Astrocyte (in vitro differentiated cells and primary cell): ENCODE results near the gene FJX1. TPM values are rescaled to one million over a fixed set of nuclear protein-coding genes. Genes with fewer than 3 reads are reported as not detected.

Source experiments
- DNase-seq: peaks from one replicate; pipeline ENCODE4 v3.0.0-alpha.2; 2010; ENCODE audit warnings: low read depth
- FAIRE-seq: peaks from 2 replicates; lab custom pipeline; 2011; peaks lifted over from hg19 to GRCh38; lab: Jason Lieb, UNC
- H2AFZ ChIP-seq: 2 replicates; pipeline ENCODE4 v1.6.0; 2012; ENCODE audit warnings: low read depth, low read length, inconsistent platforms
- H3K27ac ChIP-seq: 2 replicates; pipeline ENCODE4 v1.5.1; 2011; ENCODE audit warnings: low read depth, low read length, inconsistent platforms
- H3K27me3 ChIP-seq: 2 replicates; pipeline ENCODE4 v1.6.0; 2011; ENCODE audit warnings: low read length, inconsistent platforms; ENCODE audit not compliant: insufficient read depth
- H3K36me3 ChIP-seq: 2 replicates; pipeline ENCODE4 v1.5.1; 2011; ENCODE audit warnings: low read length, inconsistent platforms; ENCODE audit not compliant: insufficient read depth
- H3K4me1 ChIP-seq: 2 replicates; pipeline ENCODE4 v1.5.1; 2011; ENCODE audit warnings: low read length, inconsistent platforms; ENCODE audit not compliant: insufficient read depth
- H3K4me2 ChIP-seq: 2 replicates; pipeline ENCODE4 v1.6.0; 2012; ENCODE audit warnings: low read length, inconsistent platforms
- H3K4me3 ChIP-seq: 2 replicates; pipeline ENCODE4 v1.5.1; 2011; ENCODE audit warnings: low read depth, mild to moderate bottlenecking, low read length, inconsistent platforms; ENCODE audit not compliant: insufficient read depth
- H3K79me2 ChIP-seq: 2 replicates; pipeline ENCODE4 v1.6.0; 2012; ENCODE audit warnings: mild to moderate bottlenecking, low read length, inconsistent platforms; ENCODE audit not compliant: insufficient read depth
- H3K9ac ChIP-seq: 2 replicates; pipeline ENCODE4 v1.6.0; 2012; ENCODE audit warnings: mild to moderate bottlenecking, low read length, inconsistent platforms
- H3K9me3 ChIP-seq: 2 replicates; pipeline ENCODE4 v1.5.1; 2012; ENCODE audit warnings: low read depth, mild to moderate bottlenecking, low read length, inconsistent platforms; ENCODE audit not compliant: insufficient read depth
- H4K20me1 ChIP-seq: 2 replicates; pipeline ENCODE4 v1.6.0; 2012; ENCODE audit warnings: low read length, inconsistent platforms; ENCODE audit not compliant: insufficient read depth
- H3K27ac Mint-ChIP-seq: one replicate; pipeline ENCODE4 v1.8.0; 2021; ENCODE audit warnings: mild to moderate bottlenecking, mixed read lengths; ENCODE audit not compliant: unreplicated experiment
- H3K27me3 Mint-ChIP-seq: one replicate; pipeline ENCODE4 v1.8.0; 2021; ENCODE audit warnings: low read depth, mixed read lengths; ENCODE audit not compliant: unreplicated experiment
- H3K36me3 Mint-ChIP-seq: one replicate; pipeline ENCODE4 v1.8.0; 2021; ENCODE audit warnings: low read depth, mixed read lengths; ENCODE audit not compliant: unreplicated experiment
- H3K4me1 Mint-ChIP-seq: one replicate; pipeline ENCODE4 v1.8.0; 2021; ENCODE audit warnings: low read depth, mixed read lengths; ENCODE audit not compliant: unreplicated experiment
- H3K4me3 Mint-ChIP-seq: one replicate; pipeline ENCODE4 v1.8.0; 2021; ENCODE audit warnings: mild to moderate bottlenecking, moderate library complexity, mixed read lengths; ENCODE audit not compliant: unreplicated experiment
- H3K9me3 Mint-ChIP-seq: one replicate; pipeline ENCODE4 v1.8.0; 2021; ENCODE audit warnings: mild to moderate bottlenecking, mixed read lengths; ENCODE audit not compliant: unreplicated experiment
- CTCF ChIP-seq: IDR thresholded peaks from 2 replicates; pipeline ENCODE4 v1.5.1; 2011; ENCODE audit warnings: low read depth, mild to moderate bottlenecking, inconsistent platforms, low read length, moderate library complexity; ENCODE audit not compliant: insufficient read depth
- EZH2 ChIP-seq: IDR thresholded peaks from 2 replicates; pipeline ENCODE4 v1.6.1; 2012; ENCODE audit warnings: mild to moderate bottlenecking, low read length, inconsistent platforms; ENCODE audit not compliant: insufficient read depth
- total RNA-seq: library from RNA; stranded (reverse); gene quantifications from 2 replicates; pipeline ENCODE4 v1.2.1, GENCODE V29; 2021

Gene FJX1
- total RNA-seq, 1 donor from 2014 or later, result 47.9 TPM

GRCh38 chr11:35611741-35612140, 6.5 kb upstream of the FJX1 start:
- Histone ChIP-seq H3K4me1 (peaks cover 2% of the 10 kb centered on the region), H3K27ac (no peak overlapping the region), H4K20me1 (no peaks in the 10 kb centered on the region), H3K36me3 (no peaks in the 10 kb centered on the region), H3K27me3 (peaks cover 9% of the 10 kb centered on the region), H3K9ac (no peak overlapping the region), H3K79me2 (no peaks in the 10 kb centered on the region), H3K4me3 (no peak overlapping the region), H3K4me2 (no peak overlapping the region), H2AFZ (no peak overlapping the region), H3K9me3 (no peaks in the 10 kb centered on the region)
- peaks cover 8% of the 10 kb centered on the region for H3K4me1 Mint-ChIP-seq
- H3K27me3 Mint-ChIP-seq, result peaks cover 33% of the 10 kb centered on the region
- H3K4me3 Mint-ChIP-seq, result no peak overlapping the region
- FAIRE-seq, result no peak
- H3K9me3 Mint-ChIP-seq, result no peaks in the 10 kb centered on the region
- H3K36me3 Mint-ChIP-seq, result no peaks in the 10 kb centered on the region
- no peak for TF ChIP-seq CTCF
- no peak for TF ChIP-seq EZH2
- DNase-seq, result no peak
- no peak overlapping the region for H3K27ac Mint-ChIP-seq

DNA sequence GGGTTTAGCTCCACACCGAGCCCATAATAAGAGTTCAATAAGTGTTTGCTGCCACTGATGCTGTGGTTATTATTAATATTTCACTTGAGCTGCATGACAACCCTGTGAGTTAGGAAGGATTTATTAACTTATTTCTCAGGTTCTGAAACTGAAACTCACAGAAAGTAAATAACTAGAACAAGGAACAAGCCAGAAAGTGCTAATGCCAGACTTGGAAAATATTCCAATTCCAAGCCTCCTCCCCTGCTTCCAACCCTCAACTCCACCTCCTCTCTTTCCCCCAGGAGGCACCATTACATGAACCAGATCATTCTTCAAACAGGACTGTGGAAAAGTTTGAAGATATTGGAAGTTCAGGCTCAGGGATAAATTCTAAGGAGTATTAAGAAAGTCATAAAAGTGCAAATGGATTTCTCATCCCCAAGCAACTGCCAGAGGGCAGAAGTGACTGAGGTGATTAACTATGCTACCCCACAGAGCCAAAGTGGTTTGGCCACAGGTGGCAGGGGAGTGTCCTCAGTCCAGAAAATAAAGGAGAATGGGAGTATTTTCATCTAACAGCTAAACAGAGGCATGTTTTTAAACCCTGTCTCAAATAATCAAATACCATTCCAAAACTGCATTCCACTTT, 3.2 kb upstream of the FJX1 start:
- Histone ChIP-seq H3K27ac (no peak overlapping the region), H3K4me2 (no peak overlapping the region), H4K20me1 (no peaks in the 10 kb centered on the region), H3K36me3 (no peaks in the 10 kb centered on the region), H3K4me3 (no peak overlapping the region), H3K79me2 (peaks cover 15% of the 10 kb centered on the region), H3K27me3 (no peaks in the 10 kb centered on the region), H3K9ac (no peak overlapping the region), H3K4me1 (peaks cover 10% of the 10 kb centered on the region), H3K9me3 (no peaks in the 10 kb centered on the region), H2AFZ (no peak overlapping the region)
- Mint-ChIP-seq H3K36me3 (no peaks in the 10 kb centered on the region), H3K27me3 (peaks cover 17% of the 10 kb centered on the region), H3K4me3 (no peak overlapping the region), H3K27ac (no peak overlapping the region), H3K4me1 (peaks cover 13% of the 10 kb centered on the region), H3K9me3 (no peaks in the 10 kb centered on the region)
- DNase-seq (no peak), FAIRE-seq (no peak)
- TF ChIP-seq CTCF (no peak), EZH2 (no peak)
